GM12892 (cell line): ENCODE data around the gene SMG6.

ENCODE experiments used
- POLR2A ChIP-seq: IDR thresholded peaks from 2 replicates; pipeline ENCODE4 v1.6.1; 2011; ENCODE audit warnings: low read depth, low read length, control low read depth
- POLR2AphosphoS5 ChIP-seq: IDR thresholded peaks from 2 replicates; pipeline ENCODE4 v1.6.1; 2011; ENCODE audit warnings: low read depth, low read length, control low read depth

DNA sequence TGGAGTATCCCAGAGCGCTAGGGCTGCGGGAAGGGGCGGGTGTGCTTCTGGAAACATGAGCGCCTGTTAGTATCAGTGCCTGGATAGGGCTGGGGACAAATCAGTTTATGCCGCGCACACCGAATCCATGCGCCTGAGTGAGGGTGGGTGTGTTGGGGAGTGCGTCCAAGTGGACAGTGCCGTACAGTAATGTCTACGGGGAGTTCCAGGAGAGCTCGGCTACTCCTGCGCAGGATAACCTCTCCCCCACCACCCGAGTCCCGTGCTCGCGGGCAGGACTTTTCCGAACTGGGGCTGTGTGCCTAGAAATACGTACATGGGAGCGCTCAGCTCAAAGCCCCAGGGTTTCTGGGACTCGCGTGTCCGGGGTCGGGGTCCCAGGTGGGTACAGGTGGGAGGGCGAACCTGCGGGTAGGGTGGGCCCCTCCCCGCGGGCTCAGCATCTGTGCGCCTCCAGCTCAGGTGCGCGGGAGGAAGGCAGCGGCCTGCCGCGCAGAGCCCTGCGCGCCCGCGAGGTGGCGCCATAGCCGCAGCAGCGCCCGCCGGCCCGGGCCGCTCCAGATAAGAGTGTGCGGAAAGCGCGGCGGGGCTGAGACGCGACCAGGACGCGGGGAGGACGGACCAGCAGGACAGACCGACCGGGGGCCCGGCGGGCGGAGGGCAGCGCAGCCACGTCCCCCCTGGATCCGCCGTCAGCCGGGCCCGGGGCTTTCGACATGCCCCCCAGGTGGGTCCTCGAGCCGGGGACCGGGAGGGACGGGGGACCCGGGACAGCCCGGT lies 248.9 kb downstream of the SMG6 start, which contains the start of gene HIC1:
- TF ChIP-seq POLR2A (peak; percentile 89), POLR2AphosphoS5 (peak; percentile 70)
